Ishikawa (cell line): ENCODE results near the gene TCF4.

Source experiments
- CEBPB ChIP-seq: IDR thresholded peaks from 2 replicates; pipeline ENCODE4 v1.6.1; 2012
- CREB1 ChIP-seq: IDR thresholded peaks from 2 replicates; pipeline ENCODE4 v1.6.1; 2012; ENCODE audit warnings: low read depth
- EGR1 ChIP-seq: IDR thresholded peaks from 2 replicates; pipeline ENCODE4 v1.6.1; 2012
- EP300 ChIP-seq: IDR thresholded peaks from 2 replicates; pipeline ENCODE4 v1.6.1; 2012; ENCODE audit warnings: borderline replicate concordance
- FOXM1 ChIP-seq: IDR thresholded peaks from 2 replicates; pipeline ENCODE4 v1.6.1; 2012; ENCODE audit warnings: low read depth, borderline replicate concordance
- NFIC ChIP-seq: IDR thresholded peaks from 2 replicates; pipeline ENCODE4 v1.6.1; 2012
- RAD21 ChIP-seq: IDR thresholded peaks from 2 replicates; pipeline ENCODE4 v1.6.1; 2012; ENCODE audit warnings: low read depth
- TAF1 ChIP-seq: IDR thresholded peaks from 2 replicates; pipeline ENCODE4 v1.6.1; 2012; ENCODE audit warnings: low read depth, mild to moderate bottlenecking
- TCF12 ChIP-seq: IDR thresholded peaks from 2 replicates; pipeline ENCODE4 v1.6.1; 2012; ENCODE audit warnings: low read depth
- TEAD4 ChIP-seq: IDR thresholded peaks from 2 replicates; pipeline ENCODE4 v1.6.1; 2012
- YY1 ChIP-seq: IDR thresholded peaks from 2 replicates; pipeline ENCODE4 v1.6.1; 2012; ENCODE audit warnings: low read depth
- ZBTB7A ChIP-seq: IDR thresholded peaks from 2 replicates; pipeline ENCODE4 v1.6.1; 2012; ENCODE audit warnings: low read depth
- TF ChIP-seq, protein P1 (sequence below): IDR thresholded peaks from 2 replicates; pipeline ENCODE4 v1.6.1; 2012
- TF ChIP-seq, protein P2 (sequence below): IDR thresholded peaks from 2 replicates; pipeline ENCODE4 v1.6.1; 2012
- TF ChIP-seq, protein P3 (sequence below): IDR thresholded peaks from 2 replicates; pipeline ENCODE4 v1.6.1; 2012; ENCODE audit warnings: low read depth, mild to moderate bottlenecking

The TCF4 gene

DNA sequence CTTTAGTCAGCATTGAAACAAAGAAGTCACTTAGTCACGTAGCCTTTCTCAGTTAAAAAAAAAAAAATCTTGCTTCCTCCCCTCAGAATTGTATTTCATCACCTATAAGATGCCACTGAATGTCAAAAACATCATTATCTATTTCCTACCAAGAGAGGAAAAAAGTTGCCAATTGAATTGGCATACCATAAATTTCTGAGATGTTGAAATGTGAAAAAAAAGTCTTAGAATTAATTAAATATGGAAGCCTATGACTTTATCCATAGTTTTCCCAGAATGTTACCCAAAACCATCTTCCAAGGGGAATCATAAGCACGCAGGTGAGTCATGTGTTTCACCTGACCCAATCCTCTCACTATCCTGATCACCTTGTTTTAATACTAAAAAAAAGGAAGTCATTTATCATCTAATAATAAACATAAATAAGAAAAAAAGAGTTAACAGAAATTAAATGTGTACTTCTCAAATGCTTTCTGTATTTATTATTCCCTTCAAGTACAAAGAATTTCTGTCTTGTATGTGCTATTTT, 205.7 kb downstream of the TCF4 start:
- TF ChIP-seq TCF12 (no peak), TEAD4 (no peak), CREB1 (no peak), ZBTB7A (no peak)

DNA sequence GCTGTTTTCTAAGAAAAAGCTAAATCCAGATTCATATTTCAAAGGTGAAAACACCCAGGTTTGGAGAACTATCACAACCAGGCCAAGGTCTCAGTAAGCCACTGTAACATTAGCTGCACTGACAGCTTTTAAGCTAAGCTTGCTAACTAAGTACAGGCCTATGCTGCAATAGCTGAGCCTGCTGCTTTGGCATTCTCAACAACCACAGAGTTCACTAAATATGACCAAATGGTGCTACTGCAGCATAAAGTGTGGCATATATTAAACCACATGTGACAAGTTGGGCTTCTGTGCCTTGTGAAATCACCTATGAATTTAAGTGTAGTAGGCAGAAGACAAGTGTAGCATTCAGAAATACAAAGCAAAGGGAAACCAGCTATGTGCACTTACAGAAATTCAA, 206.7 kb downstream of the TCF4 start:
- TF ChIP-seq NFIC = no peak
- TF ChIP-seq, protein P1, sequence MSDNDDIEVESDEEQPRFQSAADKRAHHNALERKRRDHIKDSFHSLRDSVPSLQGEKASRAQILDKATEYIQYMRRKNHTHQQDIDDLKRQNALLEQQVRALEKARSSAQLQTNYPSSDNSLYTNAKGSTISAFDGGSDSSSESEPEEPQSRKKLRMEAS = no peak
- no peak for TF ChIP-seq EP300
- TF ChIP-seq TAF1 = no peak
- TF ChIP-seq ZBTB7A = no peak

DNA sequence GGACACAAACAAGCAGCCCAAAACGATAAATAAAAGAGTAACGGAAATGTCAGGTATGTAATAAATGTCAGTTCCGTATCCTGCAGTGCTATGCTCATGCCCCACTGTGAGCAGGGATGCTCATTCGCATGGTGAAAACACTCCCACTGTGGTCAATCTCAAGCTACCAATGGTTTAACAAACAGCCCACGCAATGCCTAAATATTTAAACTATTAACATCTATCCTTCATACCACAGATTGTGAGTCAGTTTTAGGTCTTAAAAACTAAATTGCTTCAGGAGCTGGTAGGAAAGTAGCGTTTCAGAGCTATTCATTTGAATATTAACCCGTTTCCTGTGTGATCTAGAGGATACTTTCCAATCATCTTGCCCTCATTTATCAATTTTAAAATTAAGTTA, 207.4 kb downstream of the TCF4 start:
- no peak for TF ChIP-seq YY1
- no peak for TF ChIP-seq NFIC
- TF ChIP-seq, protein P2, sequence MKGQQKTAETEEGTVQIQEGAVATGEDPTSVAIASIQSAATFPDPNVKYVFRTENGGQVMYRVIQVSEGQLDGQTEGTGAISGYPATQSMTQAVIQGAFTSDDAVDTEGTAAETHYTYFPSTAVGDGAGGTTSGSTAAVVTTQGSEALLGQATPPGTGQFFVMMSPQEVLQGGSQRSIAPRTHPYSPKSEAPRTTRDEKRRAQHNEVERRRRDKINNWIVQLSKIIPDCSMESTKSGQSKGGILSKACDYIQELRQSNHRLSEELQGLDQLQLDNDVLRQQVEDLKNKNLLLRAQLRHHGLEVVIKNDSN = no peak
- TF ChIP-seq, protein P1 = no peak
- no peak for TF ChIP-seq ZBTB7A
- TF ChIP-seq FOXM1 = no peak
- TF ChIP-seq TAF1 = no peak
- no peak for TF ChIP-seq CREB1
- no peak for TF ChIP-seq EP300
- no peak for TF ChIP-seq TEAD4
- TF ChIP-seq, protein P3, sequence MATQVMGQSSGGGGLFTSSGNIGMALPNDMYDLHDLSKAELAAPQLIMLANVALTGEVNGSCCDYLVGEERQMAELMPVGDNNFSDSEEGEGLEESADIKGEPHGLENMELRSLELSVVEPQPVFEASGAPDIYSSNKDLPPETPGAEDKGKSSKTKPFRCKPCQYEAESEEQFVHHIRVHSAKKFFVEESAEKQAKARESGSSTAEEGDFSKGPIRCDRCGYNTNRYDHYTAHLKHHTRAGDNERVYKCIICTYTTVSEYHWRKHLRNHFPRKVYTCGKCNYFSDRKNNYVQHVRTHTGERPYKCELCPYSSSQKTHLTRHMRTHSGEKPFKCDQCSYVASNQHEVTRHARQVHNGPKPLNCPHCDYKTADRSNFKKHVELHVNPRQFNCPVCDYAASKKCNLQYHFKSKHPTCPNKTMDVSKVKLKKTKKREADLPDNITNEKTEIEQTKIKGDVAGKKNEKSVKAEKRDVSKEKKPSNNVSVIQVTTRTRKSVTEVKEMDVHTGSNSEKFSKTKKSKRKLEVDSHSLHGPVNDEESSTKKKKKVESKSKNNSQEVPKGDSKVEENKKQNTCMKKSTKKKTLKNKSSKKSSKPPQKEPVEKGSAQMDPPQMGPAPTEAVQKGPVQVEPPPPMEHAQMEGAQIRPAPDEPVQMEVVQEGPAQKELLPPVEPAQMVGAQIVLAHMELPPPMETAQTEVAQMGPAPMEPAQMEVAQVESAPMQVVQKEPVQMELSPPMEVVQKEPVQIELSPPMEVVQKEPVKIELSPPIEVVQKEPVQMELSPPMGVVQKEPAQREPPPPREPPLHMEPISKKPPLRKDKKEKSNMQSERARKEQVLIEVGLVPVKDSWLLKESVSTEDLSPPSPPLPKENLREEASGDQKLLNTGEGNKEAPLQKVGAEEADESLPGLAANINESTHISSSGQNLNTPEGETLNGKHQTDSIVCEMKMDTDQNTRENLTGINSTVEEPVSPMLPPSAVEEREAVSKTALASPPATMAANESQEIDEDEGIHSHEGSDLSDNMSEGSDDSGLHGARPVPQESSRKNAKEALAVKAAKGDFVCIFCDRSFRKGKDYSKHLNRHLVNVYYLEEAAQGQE = no peak

DNA sequence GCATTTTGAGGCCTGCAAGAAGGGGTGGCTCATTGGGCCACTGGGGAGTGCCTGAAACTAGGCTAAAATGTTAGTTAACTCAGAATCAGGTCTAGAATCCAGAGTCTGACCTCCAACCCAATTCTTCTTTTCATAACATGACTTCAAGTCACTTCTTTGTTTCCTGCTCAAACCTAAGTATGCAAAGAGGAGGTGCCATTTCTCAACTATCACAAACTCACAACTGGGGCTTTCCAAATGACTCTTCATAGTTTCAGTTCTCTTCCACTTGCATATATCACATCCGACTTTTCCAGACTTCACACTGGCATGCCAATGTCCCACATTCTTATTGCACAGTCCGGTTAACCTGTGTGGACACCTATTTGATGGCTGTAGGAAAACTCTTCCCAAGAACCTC, 211.6 kb downstream of the TCF4 start:
- TF ChIP-seq RAD21 = no peak

DNA sequence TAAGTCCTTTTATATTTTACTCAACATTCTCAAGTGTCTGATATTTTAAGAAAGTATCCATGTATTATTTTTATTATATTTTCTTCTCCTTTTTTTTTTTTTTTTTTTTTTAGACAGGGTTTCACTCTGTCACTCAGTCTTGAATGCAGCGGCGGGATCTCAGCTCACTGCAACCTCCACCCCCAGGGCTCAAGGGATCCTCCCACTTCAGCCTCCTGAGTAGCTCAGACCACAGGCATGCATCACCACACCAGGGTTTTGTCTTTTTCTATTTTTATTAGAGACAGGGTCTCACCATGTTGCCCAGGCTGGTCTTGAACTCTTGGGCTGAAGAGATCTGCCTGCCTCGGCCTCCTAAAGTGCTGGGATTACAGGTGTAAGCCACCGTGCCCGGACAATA, 212.1 kb downstream of the TCF4 start:
- TF ChIP-seq RAD21 (no peak), EGR1 (no peak), CEBPB (no peak), FOXM1 (no peak), TCF12 (no peak)
- TF ChIP-seq, protein P1 = no peak
- TF ChIP-seq, protein P3 = no peak

DNA sequence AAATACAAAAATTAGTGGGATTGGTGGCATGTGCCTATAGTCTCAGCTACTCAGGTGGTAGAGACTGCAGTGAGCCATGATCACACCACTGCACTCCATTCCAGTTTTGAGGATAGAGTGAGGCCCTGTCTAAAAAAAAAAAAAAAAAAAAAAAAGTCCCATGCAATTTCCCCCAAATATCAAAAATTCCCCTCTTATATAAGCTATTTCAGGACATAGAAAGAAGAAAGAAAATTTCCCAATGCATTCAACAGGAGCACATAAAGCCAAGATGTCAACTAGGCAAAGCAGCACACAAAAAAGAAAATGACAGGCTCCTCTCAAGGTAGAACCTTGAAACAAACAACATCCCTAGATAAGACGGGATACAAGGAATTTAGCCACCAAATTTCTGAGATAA, 213.3 kb downstream of the TCF4 start:
- TF ChIP-seq TEAD4 (no peak), EGR1 (no peak), YY1 (no peak), CREB1 (no peak), TAF1 (no peak), RAD21 (no peak), NFIC (no peak), EP300 (no peak), CEBPB (no peak), TCF12 (no peak), ZBTB7A (no peak), FOXM1 (no peak)
- TF ChIP-seq, protein P1 = no peak
- TF ChIP-seq, protein P2 = no peak

DNA sequence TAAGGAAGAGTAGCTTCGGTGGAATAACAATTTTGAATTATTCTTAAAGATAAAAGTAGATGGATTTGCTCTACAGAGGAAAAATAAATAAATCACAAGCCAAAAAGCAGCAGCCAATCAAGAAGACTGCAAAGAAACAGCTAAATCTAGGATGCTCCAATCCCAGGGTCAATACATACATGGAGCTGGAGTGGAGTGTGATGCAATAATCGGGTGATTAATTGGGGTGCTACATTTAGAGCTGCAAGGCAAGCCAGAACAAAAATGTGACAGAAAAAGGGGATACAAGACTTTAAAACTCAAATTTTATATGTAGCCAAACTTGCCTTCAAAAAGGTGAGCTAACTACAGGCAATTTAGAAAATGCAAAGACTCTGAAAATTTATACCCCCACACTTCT, 215.8 kb downstream of the TCF4 start:
- TF ChIP-seq, protein P1 = no peak
- TF ChIP-seq EGR1 (no peak), YY1 (no peak), TCF12 (no peak)
